Femur (tissue), 1 donor: ENCODE data around the gene STRIP2.
"Not testable (repeated sequence)": the region's sequence is repeated elsewhere in the genome, so short reads cannot be mapped to it uniquely, and the experiment has no call there.

Experiments
- DNase-seq: peaks from one replicate; pipeline ENCODE4 v3.0.0-alpha.2; 2017

STRIP2 gene

GRCh38 chr7:129534558-129535274, 100.5 kb downstream of the STRIP2 start:
- DNase-seq, result not testable (repeated sequence)

GRCh38 chr7:129535896-129536295, 101.7 kb downstream of the STRIP2 start:
- DNase-seq, result no peak

GRCh38 chr7:129536323-129536722, 102.1 kb downstream of the STRIP2 start:
- DNase-seq, result no peak
